HUES64 (cell line): ENCODE measurements around the gene SEPTIN2.
"Not testable (repeated sequence)": the region's sequence is repeated elsewhere in the genome, so short reads cannot be mapped to it uniquely, and the experiment has no call there.

Experiments
- H3K27ac ChIP-seq: 2 replicates; pipeline ENCODE4 v1.7.0; 2013; ENCODE audit warnings: low read depth, low read length, inconsistent platforms
- H3K27me3 ChIP-seq: 2 replicates; pipeline ENCODE4 v1.6.1; 2013; ENCODE audit warnings: mild to moderate bottlenecking, low read length; ENCODE audit not compliant: insufficient read depth
- H3K36me3 ChIP-seq: 2 replicates; pipeline ENCODE4 v1.6.1; 2013; ENCODE audit warnings: mild to moderate bottlenecking, low read length; ENCODE audit not compliant: insufficient read depth
- H3K4me1 ChIP-seq: 2 replicates; pipeline ENCODE4 v1.6.1; 2013; ENCODE audit warnings: mild to moderate bottlenecking, low read length, moderate library complexity; ENCODE audit not compliant: insufficient read depth
- H3K4me3 ChIP-seq: 2 replicates; pipeline ENCODE4 v1.5.1; 2013; ENCODE audit warnings: mild to moderate bottlenecking, low read length, moderate library complexity
- H3K9ac ChIP-seq: 2 replicates; pipeline ENCODE4 v1.6.1; 2013; ENCODE audit warnings: mild to moderate bottlenecking, low read depth, low read length
- H3K9me3 ChIP-seq: 2 replicates; pipeline ENCODE4 v1.6.1; 2013; ENCODE audit warnings: low read depth, low read length; ENCODE audit not compliant: insufficient read depth
- WGBS: fragments of 150-250, 120-280 bp; methylation state at CpG from one replicate; pipeline ENCODE4 v1.1.7; 2013; ENCODE audit warnings: missing lambda C conversion rate; 5-methylcytosine and 5-hydroxymethylcytosine counted together

SEPTIN2 gene

DNA sequence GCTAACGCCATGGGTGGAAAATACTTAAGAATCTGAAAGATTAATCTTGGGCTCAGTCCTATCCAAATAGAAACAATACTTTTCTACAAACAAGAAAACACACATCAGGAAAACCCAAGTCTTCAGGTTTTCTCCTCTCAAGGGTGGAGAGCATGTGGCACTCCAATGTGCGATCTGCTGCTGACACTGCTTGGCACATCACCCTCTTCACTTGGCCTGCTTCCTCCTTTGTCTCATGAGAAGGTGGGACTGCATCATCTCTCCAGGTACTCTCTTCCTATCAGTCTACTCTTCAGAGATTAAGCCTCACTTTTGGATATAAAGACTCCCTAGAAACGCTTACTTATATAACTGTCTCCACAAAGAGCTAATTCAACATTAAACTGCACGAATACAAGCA lies 26.7 kb upstream of the SEPTIN2 start:
- Histone ChIP-seq H3K9me3 (no peaks in the 10 kb centered on the region), H3K27ac (no peak overlapping the region), H3K36me3 (peaks cover 5% of the 10 kb centered on the region; the same call in 1 of the 2 replicates), H3K27me3 (no peaks in the 10 kb centered on the region), H3K9ac (no peak overlapping the region), H3K4me1 (0 out of 2 replicates have a peak, but pooled peaks cover 4% of the 10 kb centered on the region), H3K4me3 (no peak overlapping the region)
- WGBS, result 93% methylated on average over 4 of the region's 4 CpGs

DNA sequence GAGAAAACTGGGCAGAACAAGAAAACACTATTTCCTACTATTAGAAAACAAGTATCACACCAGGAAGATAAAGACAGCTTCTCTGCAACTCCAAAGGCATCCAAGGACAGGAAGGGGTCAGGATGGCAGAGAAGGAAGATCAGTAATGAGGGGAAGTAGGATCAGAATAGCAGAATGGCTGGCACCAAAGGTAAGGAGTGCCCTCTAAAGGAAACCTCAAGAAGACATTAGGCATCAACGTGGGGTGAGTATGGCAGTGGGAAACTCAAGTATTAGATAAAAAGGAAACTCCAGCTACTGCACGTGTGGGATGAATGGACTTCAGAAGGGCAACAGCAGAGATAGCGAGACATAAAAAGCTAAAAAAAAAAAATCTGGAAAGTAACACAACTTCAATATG lies 26.1 kb upstream of the SEPTIN2 start:
- Histone ChIP-seq H3K9me3 (no peaks in the 10 kb centered on the region), H3K36me3 (peaks cover 5% of the 10 kb centered on the region; the same call in 1 of the 2 replicates), H3K4me1 (0 out of 2 replicates have a peak, but pooled peaks cover 4% of the 10 kb centered on the region), H3K9ac (no peak overlapping the region), H3K4me3 (no peak overlapping the region), H3K27me3 (no peaks in the 10 kb centered on the region), H3K27ac (no peak overlapping the region)
- 87% methylated on average over 3 of the region's 3 CpGs for WGBS

DNA sequence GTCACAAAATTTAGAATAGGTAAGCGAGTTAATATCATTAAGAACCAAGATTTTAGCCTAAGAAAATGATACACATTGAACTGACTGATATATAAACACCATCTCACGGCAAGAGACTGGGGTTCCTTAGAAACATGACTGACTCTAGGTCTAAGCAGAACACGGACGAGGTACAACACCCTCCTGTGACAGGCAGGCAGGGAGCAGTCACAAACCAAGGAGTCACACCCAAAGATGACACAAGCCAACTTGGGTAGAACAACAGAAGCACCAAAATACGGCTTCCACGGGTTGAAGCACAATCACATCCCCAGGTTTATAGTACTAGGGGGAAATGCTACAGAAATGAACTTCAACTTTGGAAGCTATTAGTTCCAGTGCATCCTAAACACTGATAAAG lies 24.6 kb upstream of the SEPTIN2 start:
- H3K4me3 ChIP-seq, result no peak overlapping the region
- no peaks in the 10 kb centered on the region for H3K9me3 ChIP-seq
- H3K4me1 ChIP-seq, result 0 out of 2 replicates have a peak, but pooled peaks cover 4% of the 10 kb centered on the region
- WGBS, result 86% methylated on average over 6 of the region's 6 CpGs
- no peaks in the 10 kb centered on the region for H3K27me3 ChIP-seq
- H3K9ac ChIP-seq, result no peak overlapping the region
- H3K36me3 ChIP-seq, result peaks cover 5% of the 10 kb centered on the region; the same call in 1 of the 2 replicates
- H3K27ac ChIP-seq, result no peak overlapping the region

DNA sequence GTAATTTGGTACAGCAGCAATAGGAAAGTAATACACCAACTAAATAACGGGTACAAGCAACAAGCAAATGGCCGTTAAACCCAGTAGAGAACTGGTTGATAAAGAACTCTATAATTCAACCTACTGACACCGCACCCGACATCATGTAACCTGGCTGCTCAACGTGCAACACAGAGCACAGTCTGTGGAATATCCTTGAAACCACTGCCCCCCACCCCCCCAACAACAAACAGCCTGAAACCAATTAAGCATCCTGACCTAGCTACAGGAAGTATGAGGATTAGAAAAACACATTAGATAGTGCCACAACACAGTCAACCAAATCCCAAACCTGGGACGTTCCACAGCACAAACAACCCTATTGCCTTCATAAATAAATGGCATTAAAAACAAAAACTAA lies 23.7 kb upstream of the SEPTIN2 start:
- Histone ChIP-seq H3K9ac (no peak overlapping the region), H3K9me3 (no peaks in the 10 kb centered on the region), H3K4me1 (0 out of 2 replicates have a peak, but pooled peaks cover 4% of the 10 kb centered on the region), H3K36me3 (peaks cover 5% of the 10 kb centered on the region; the same call in 1 of the 2 replicates), H3K4me3 (no peak overlapping the region), H3K27ac (no peak overlapping the region), H3K27me3 (no peaks in the 10 kb centered on the region)
- WGBS, result 95% methylated on average over 6 of the region's 6 CpGs

DNA sequence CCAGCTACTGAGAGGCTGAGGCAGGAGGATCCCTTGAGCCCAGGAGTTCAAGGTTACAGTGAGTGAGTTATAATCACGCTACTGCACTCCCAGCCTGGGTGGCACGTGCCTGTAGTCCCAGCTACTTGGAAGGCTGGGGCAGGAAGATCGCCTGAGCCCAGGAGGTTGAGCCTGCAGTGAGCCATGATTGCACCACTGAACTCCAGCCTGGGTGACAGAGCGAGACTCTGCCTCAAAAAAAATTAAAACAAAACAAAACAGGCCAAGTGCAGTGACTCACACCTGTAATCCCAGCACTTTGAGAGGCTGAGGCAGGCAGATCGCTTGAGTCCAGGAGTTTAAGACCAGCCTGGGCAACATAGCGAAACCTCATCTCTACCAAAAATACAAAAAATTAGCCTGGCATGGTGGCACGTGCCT lies 22.3 kb upstream of the SEPTIN2 start:
- H3K36me3 ChIP-seq, H3K4me1 ChIP-seq: not testable (repeated sequence)
- whole genome bisulfite sequencing, result 92% methylated on average over 7 of the region's 7 CpGs

DNA sequence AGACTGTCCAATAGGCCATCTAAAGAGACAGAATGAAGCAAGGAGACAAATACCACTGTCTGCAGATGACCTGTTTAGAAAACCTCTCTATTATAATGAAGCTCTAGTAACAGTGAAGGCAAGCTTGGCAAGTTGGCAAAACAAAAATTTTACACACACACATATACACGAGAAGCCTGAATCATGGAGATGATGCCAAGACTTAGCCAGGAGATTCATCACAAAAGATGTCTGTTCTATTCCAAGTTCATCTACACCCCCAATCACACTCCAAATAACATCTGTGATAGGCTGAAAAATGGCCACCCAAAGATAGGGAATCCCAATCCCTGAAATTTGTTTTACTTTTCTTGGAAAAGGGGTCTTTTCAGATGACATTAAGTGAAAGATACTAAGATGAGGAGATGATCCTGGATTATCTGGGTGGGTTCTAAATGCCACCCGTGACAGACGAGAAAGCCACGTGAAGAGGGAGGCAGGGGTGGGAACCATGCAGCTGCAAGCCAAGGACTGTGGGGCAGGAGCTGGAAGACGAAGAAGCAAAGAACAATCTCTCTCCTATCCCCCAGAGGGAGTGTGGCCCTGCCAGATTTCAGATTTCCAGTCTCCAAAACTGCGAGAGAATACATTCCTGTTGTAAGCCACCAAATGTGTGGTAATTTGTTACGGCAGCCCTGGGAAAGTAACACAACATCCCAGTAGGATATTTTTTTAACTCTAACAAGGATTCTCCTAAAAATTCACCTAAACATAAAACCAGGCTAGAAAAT lies 20.2 kb upstream of the SEPTIN2 start:
- no peak overlapping the region for H3K4me3 ChIP-seq
- H3K36me3 ChIP-seq, result no peaks in the 10 kb centered on the region
- no peak overlapping the region for H3K9ac ChIP-seq
- peaks cover 9% of the 10 kb centered on the region; the same call in 1 of the 2 replicates for H3K4me1 ChIP-seq
- no peaks in the 10 kb centered on the region for H3K27me3 ChIP-seq
- H3K27ac ChIP-seq, result no peak overlapping the region
- no peaks in the 10 kb centered on the region for H3K9me3 ChIP-seq
- WGBS, result 90% methylated on average over 7 of the region's 7 CpGs

More for the DNA sequence above, 22.3 kb upstream of the SEPTIN2 start:
- H3K4me3 ChIP-seq, H3K9me3 ChIP-seq, H3K9ac ChIP-seq, H3K27me3 ChIP-seq, H3K27ac ChIP-seq: not testable (repeated sequence)

DNA sequence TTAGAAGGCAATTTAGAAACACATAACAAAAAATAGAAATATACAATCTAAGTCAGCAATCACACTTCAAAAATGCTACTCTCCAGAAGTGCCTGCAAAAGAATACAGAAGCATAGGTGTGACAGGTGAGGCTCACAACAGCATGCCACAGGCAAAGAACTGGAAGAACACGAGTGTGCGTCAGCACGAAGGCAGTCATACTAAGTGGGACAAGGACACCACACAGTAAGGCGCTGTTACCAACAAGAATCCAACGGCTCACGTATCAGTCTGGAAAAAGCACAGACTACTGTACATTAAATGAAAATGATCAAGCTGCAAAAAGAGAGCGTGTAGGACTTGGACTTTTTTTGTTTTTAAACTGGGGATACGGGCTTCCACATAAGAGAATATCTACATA lies 19.0 kb upstream of the SEPTIN2 start:
- Histone ChIP-seq H3K4me1 (peaks cover 9% of the 10 kb centered on the region; the same call in 1 of the 2 replicates), H3K27me3 (no peaks in the 10 kb centered on the region), H3K4me3 (no peak overlapping the region), H3K27ac (no peak overlapping the region), H3K9me3 (no peaks in the 10 kb centered on the region), H3K9ac (no peak overlapping the region), H3K36me3 (no peaks in the 10 kb centered on the region)
- WGBS, result 95% methylated on average over 8 of the region's 8 CpGs

DNA sequence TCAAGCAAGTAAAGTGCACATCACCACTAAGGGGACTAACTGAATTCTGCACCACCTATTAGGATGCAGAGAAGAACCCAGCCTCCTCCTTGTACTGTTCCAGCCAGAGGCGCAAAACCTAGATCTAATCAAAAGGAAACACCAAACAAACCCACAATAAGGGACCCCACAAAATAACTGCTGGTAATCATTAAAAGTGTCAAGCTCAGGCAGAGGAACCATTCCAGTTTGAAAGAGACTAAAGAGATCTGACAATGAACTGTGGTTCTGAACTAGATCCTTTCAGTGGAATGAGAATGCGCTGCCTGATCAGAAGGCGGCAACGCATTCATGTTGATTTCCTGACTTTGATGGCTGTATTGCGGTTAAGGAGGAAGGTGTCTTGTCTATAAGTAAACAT lies 17.1 kb upstream of the SEPTIN2 start:
- H3K27ac ChIP-seq, result no peak overlapping the region
- no peaks in the 10 kb centered on the region for H3K9me3 ChIP-seq
- H3K4me1 ChIP-seq, result peaks cover 7% of the 10 kb centered on the region; the same call in 1 of the 2 replicates
- no peaks in the 10 kb centered on the region for H3K36me3 ChIP-seq
- H3K9ac ChIP-seq, result no peak overlapping the region
- H3K4me3 ChIP-seq, result no peak overlapping the region
- no peaks in the 10 kb centered on the region for H3K27me3 ChIP-seq
- WGBS, result 97% methylated on average over 5 of the region's 5 CpGs

DNA sequence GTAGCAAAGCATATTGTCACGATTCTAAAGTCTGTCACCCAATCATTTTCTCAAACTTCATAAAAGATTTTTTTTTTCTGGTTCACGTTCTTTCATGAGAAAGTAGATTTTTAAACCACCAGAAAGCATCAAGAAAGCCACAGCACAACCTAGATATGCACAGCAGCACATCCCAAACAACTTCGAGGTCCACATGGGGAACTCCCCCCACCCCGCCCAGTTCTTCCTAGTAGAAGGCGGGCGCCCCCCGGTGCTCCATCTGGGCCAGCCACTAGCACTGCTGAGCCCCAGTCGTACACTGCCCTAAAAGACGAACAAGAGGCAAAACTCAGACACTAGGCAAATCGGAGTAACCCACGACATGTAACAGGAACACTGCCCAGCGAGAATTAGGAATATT lies 15.7 kb upstream of the SEPTIN2 start:
- WGBS, result 92% methylated on average over 12 of the region's 12 CpGs
- no peak overlapping the region for H3K9ac ChIP-seq
- no peaks in the 10 kb centered on the region for H3K9me3 ChIP-seq
- H3K4me1 ChIP-seq, result peaks cover 7% of the 10 kb centered on the region; the same call in 1 of the 2 replicates
- H3K36me3 ChIP-seq, result no peaks in the 10 kb centered on the region
- H3K27ac ChIP-seq, result no peak overlapping the region
- H3K27me3 ChIP-seq, result no peaks in the 10 kb centered on the region
- H3K4me3 ChIP-seq, result no peak overlapping the region

DNA sequence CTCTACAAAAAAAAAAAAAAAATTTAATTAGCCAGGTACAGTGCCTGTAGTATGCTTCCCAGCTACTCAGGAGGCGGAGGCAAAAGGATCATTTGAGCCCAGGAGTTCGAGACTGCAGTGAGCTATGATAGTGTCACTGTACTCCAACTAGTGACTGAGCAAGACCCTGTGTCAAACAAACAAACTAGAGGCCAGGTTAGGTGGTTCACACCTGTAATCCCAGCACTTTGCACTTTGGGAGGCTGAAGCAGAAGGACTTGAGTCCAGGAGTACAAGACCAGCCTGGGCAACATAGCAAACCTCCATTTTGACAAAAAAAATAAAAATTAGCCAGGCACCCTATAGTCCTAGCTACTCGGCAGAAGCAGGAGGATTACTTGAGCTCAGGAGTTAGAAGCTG lies 13.6 kb upstream of the SEPTIN2 start:
- Histone ChIP-seq H3K27me3 (no peaks in the 10 kb centered on the region), H3K36me3 (no peaks in the 10 kb centered on the region), H3K4me3 (no peak overlapping the region), H3K9me3 (no peaks in the 10 kb centered on the region), H3K9ac (no peak overlapping the region), H3K27ac (no peak overlapping the region), H3K4me1 (peaks cover 7% of the 10 kb centered on the region; the same call in 1 of the 2 replicates)
- WGBS, result 95% methylated on average over 3 of the region's 3 CpGs

DNA sequence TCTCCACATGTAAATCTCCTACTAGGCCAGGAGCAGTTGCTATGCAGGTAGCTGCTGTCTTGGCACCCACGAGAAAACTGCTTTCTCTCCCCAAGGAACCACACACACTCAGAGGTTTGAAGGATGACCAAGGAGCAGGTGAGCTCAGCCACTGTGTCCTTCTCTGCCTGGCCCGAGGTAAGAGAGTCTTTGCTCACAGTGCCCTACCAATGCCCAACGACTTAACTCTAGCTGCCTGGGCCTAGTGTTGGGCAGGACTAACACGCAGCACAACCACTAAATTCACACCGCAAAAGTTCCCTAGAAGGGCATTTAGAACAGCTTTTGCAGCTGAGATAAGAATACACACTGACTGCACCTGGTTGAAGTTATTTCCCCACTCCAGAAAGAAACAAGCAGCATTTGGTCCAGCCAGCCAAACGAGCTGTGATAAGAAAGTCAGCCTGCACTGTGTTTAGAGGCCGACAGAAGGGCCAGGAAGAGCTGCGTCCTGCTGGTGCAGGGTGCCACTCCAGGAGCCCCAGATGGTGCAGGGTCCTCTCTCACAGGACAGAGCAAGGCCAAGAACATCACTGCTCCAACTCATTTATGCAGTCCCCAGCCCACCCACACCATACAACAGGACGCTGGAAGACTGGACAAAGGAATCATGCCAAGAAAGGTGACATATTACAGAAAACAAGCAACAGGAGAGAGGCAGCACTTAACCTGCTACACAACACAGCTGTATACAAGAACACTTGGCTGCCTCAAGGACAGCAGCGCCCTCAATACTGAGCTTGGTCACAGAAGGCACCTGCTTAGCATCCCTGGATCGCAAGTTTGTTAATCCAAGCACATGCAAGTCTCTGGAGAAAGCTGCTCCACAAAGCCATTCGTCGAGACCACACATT lies 12.7 kb upstream of the SEPTIN2 start:
- Histone ChIP-seq H3K9ac (no peak overlapping the region), H3K4me3 (no peak overlapping the region), H3K27me3 (no peaks in the 10 kb centered on the region), H3K36me3 (no peaks in the 10 kb centered on the region), H3K27ac (no peak overlapping the region), H3K9me3 (no peaks in the 10 kb centered on the region), H3K4me1 (peaks cover 8% of the 10 kb centered on the region; the same call in 1 of the 2 replicates)
- 90% methylated on average over 13 of the region's 13 CpGs for WGBS
